MM.1S (cell line): ENCODE data around the gene CCDC93.

Experiments used
- DNase-seq: peaks from one replicate; pipeline ENCODE4 v3.0.0-alpha.2; 2015
- H2AFZ ChIP-seq: fragments of 300-600 bp; sonication (generic); 2 replicates; pipeline ENCODE4 v1.6.0; 2016; ENCODE audit warnings: antibody characterized with exemption, low read length
- H3F3A ChIP-seq: fragments of 300-600 bp; sonication (generic); 2 replicates; pipeline ENCODE4 v1.6.1; 2016; ENCODE audit warnings: mild to moderate bottlenecking, antibody characterized with exemption, low read length, moderate library complexity, mixed read lengths; ENCODE audit not compliant: insufficient read depth
- H3K27ac ChIP-seq: fragments of 300-600 bp; sonication (generic); 2 replicates; pipeline ENCODE4 v1.5.1; 2016; ENCODE audit warnings: mild to moderate bottlenecking, low read length
- H3K27me3 ChIP-seq: fragments of 300-600 bp; sonication (generic); replicated peaks from 2 replicates; pipeline ENCODE4 v1.6.0; 2016; ENCODE audit warnings: low read length; ENCODE audit not compliant: insufficient read depth
- H3K36me3 ChIP-seq: fragments of 300-600 bp; sonication (generic); replicated peaks from 2 replicates; pipeline ENCODE4 v1.6.1; 2016; ENCODE audit warnings: mild to moderate bottlenecking, low read length, mixed read lengths; ENCODE audit not compliant: insufficient read depth
- H3K4me1 ChIP-seq: fragments of 300-600 bp; sonication (generic); 2 replicates; pipeline ENCODE4 v1.6.1; 2016; ENCODE audit warnings: low read length, mixed read lengths
- H3K4me2 ChIP-seq: fragments of 300-600 bp; sonication (generic); 2 replicates; pipeline ENCODE4 v1.6.0; 2016; ENCODE audit warnings: low read depth, low read length
- H3K4me3 ChIP-seq: fragments of 300-600 bp; sonication (generic); 2 replicates; pipeline ENCODE4 v1.5.1; 2016; ENCODE audit warnings: low read length, mixed read lengths
- H3K79me2 ChIP-seq: fragments of 300-600 bp; sonication (generic); 2 replicates; pipeline ENCODE4 v1.6.1; 2016; ENCODE audit warnings: mixed run types, low read length, mixed read lengths
- H3K9ac ChIP-seq: fragments of 300-600 bp; sonication (generic); 2 replicates; pipeline ENCODE4 v1.6.1; 2016; ENCODE audit warnings: low read length, mixed read lengths
- H3K9me2 ChIP-seq: fragments of 300-600 bp; sonication (generic); replicated peaks from 2 replicates; pipeline ENCODE4 v1.6.1; 2016; ENCODE audit warnings: mild to moderate bottlenecking, low read length, mixed read lengths; ENCODE audit not compliant: insufficient read depth
- H3K9me3 ChIP-seq: fragments of 300-600 bp; sonication (generic); replicated peaks from 2 replicates; pipeline ENCODE4 v1.6.1; 2016; ENCODE audit warnings: mild to moderate bottlenecking, low read length, mixed read lengths; ENCODE audit not compliant: insufficient read depth
- H4K20me1 ChIP-seq: fragments of 300-600 bp; sonication (generic); 2 replicates; pipeline ENCODE4 v1.6.1; 2016; ENCODE audit warnings: mild to moderate bottlenecking, low read length, moderate library complexity, mixed read lengths; ENCODE audit not compliant: insufficient read depth
- CTCF ChIP-seq: fragments of 300-600 bp; sonication (generic); IDR thresholded peaks from 2 replicates; pipeline ENCODE4 v1.5.1; 2016; ENCODE audit warnings: antibody characterized with exemption, low read length, mixed read lengths
- EZH2 ChIP-seq: fragments of 300-600 bp; sonication (generic); optimal IDR thresholded peaks from 2 replicates; pipeline ENCODE3; 2017; ENCODE audit warnings: low read depth, mild to moderate bottlenecking, antibody characterized with exemption, low read length, mixed read lengths
- EZH2phosphoT487 ChIP-seq: fragments of 300-600 bp; sonication (generic); IDR thresholded peaks from 2 replicates; pipeline ENCODE4 v1.6.1; 2018; ENCODE audit warnings: antibody characterized with exemption, low read length

Gene CCDC93

DNA sequence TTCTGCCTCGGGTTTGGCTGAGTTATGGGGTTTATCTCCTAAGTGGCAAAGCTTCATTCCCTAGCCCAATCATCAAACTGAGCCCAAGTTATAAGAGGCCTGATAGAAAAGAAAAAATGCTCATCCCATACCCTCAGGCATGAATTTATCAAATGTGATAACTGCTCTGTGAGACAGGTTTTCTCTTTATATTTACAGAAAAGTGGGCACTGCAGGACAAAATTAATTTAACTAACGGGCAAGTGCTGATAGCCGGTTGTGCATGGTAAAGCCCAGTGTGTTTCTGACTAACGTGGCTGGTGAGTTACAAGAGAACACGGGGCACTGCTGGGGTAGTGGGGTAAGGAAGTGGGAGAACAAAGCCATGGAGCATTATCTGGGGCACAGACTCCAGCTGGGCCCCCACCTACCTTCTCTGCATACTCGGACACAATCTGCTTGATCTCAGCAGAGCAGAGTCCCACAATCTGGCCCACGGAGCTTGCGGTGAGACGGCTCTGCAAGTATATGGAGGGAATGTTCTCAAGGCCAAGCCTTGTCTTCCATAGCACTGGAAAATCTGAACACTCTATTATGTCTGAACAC lies 40.3 kb downstream of the CCDC93 start:
- Histone ChIP-seq H3K9me3 (no peaks in the 10 kb centered on the region), H3K9me2 (no peaks in the 10 kb centered on the region), H4K20me1 (no peaks in the 10 kb centered on the region), H3F3A (no peaks in the 10 kb centered on the region), H3K79me2 (no peaks in the 10 kb centered on the region), H3K27me3 (no peaks in the 10 kb centered on the region), H3K4me3 (no peak overlapping the region), H3K4me2 (no peak overlapping the region), H3K9ac (no peak overlapping the region), H3K4me1 (no peaks in the 10 kb centered on the region), H3K36me3 (peaks cover 3% of the 10 kb centered on the region; the same call in 1 of the 2 replicates), H2AFZ (no peak overlapping the region), H3K27ac (no peak overlapping the region)
- DNase-seq, result no peak
- TF ChIP-seq EZH2 (no peak), EZH2phosphoT487 (no peak), CTCF (no peak)

- Histone ChIP-seq H3F3A (no peaks in the 10 kb centered on the region), H3K36me3 (peaks cover 3% of the 10 kb centered on the region; the same call in 1 of the 2 replicates), H3K27ac (no peak overlapping the region), H2AFZ (no peak overlapping the region), H3K4me2 (no peak overlapping the region), H4K20me1 (no peaks in the 10 kb centered on the region), H3K9ac (no peak overlapping the region), H3K4me3 (no peak overlapping the region), H3K9me3 (no peaks in the 10 kb centered on the region), H3K9me2 (no peaks in the 10 kb centered on the region), H3K79me2 (no peaks in the 10 kb centered on the region), H3K27me3 (no peaks in the 10 kb centered on the region), H3K4me1 (no peaks in the 10 kb centered on the region)
- TF ChIP-seq EZH2, result no peak
- TF ChIP-seq CTCF, result no peak
- no peak for TF ChIP-seq EZH2phosphoT487
- DNase-seq, result no peak
Observed at GRCh38 chr2:117972476-117973123, 41.3 kb downstream of the CCDC93 start.

DNA sequence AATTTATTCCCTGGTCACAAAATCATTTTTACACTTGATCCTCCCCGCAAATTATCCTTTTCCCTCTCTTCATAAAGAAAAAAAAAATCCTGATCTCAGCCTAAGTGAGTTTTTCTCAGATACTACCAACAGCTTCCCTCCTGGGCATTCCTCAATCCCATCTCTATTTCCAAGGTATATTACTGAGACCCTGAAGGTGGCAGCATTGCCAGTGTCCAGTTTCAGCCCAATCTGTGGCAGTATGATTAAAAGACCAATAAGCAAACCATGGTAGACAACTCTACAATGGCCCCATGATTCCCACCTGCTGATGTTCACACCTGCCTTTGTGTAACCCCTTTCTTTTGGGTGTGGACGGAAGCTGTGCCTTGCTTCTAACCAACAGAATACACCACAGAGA lies 45.1 kb downstream of the CCDC93 start:
- no peak overlapping the region for H3K4me3 ChIP-seq
- H2AFZ ChIP-seq, result no peak overlapping the region
- no peaks in the 10 kb centered on the region for H4K20me1 ChIP-seq
- no peaks in the 10 kb centered on the region for H3K27me3 ChIP-seq
- H3K36me3 ChIP-seq, result peaks cover 3% of the 10 kb centered on the region; the same call in 1 of the 2 replicates
- H3K4me2 ChIP-seq, result no peak overlapping the region
- no peak overlapping the region for H3K27ac ChIP-seq
- no peaks in the 10 kb centered on the region for H3F3A ChIP-seq
- DNase-seq, result no peak
- no peaks in the 10 kb centered on the region for H3K9me3 ChIP-seq
- TF ChIP-seq EZH2phosphoT487 (no peak), EZH2 (no peak), CTCF (no peak)
- H3K79me2 ChIP-seq, result no peaks in the 10 kb centered on the region
- no peaks in the 10 kb centered on the region for H3K4me1 ChIP-seq
- no peaks in the 10 kb centered on the region for H3K9me2 ChIP-seq
- H3K9ac ChIP-seq, result no peak overlapping the region
